Activated CD8-positive, alpha-beta T cell treated with anti-CD3 and anti-CD28 coated beads, Interleukin-2, amount 10 ng/mL, durations not matched to agents 7 days and 5 days (primary cell): Measurements from ENCODE around the gene IPP. TPM values are rescaled to one million over a fixed set of nuclear protein-coding genes. Genes with fewer than 3 reads are reported as not detected.
"Not testable (repeated sequence)": the region's sequence is repeated elsewhere in the genome, so short reads cannot be mapped to it uniquely, and the experiment has no call there.

ENCODE experiments used
- ATAC-seq: fragments of 150-1000 bp; cut with Tn5 transposase; one replicate; pipeline ENCODE4 v1.10.0; 2021; ENCODE audit warnings: moderate library complexity
- CTCF ChIA-PET: fragments of 350-600 bp; sonication (Branson Sonifier 250); formaldehyde crosslinking; loops from one replicate; lab custom pipeline; 2021; ENCODE audit warnings: antibody characterized with exemption; lab: Charles Lee
- POLR2A ChIA-PET: fragments of 350-600 bp; sonication (Branson Sonifier 250); formaldehyde crosslinking; loops from one replicate; lab custom pipeline; 2021; ENCODE audit warnings: antibody characterized with exemption; lab: Charles Lee
- DNase-seq: peaks from one replicate; pipeline ENCODE4 v3.0.0-alpha.2; 2020
- H3K27ac Mint-ChIP-seq: one replicate; pipeline ENCODE4 v1.8.0; 2021; ENCODE audit warnings: mild to moderate bottlenecking, mixed read lengths
- H3K27me3 Mint-ChIP-seq: one replicate; pipeline ENCODE4 v1.8.0; 2021; ENCODE audit warnings: low read depth, mixed read lengths
- H3K36me3 Mint-ChIP-seq: one replicate; pipeline ENCODE4 v1.8.0; 2021; ENCODE audit warnings: low read depth, mixed read lengths
- H3K4me1 Mint-ChIP-seq: one replicate; pipeline ENCODE4 v1.8.0; 2021; ENCODE audit warnings: low read depth, mixed read lengths
- H3K4me3 Mint-ChIP-seq: one replicate; pipeline ENCODE4 v1.8.0; 2021; ENCODE audit warnings: mild to moderate bottlenecking, mixed read lengths
- H3K9me3 Mint-ChIP-seq: one replicate; pipeline ENCODE4 v1.8.0; 2022; ENCODE audit warnings: mixed read lengths; ENCODE audit not compliant: insufficient read depth
- total RNA-seq, 2 experiments: library from RNA; stranded (reverse); gene quantifications; one replicate each; pipeline ENCODE4 v1.2.3, GENCODE V29; 2021

The IPP gene
- total RNA-seq, 2 experiments from 2014 or later: 9.2 to 10.4 TPM

DNA sequence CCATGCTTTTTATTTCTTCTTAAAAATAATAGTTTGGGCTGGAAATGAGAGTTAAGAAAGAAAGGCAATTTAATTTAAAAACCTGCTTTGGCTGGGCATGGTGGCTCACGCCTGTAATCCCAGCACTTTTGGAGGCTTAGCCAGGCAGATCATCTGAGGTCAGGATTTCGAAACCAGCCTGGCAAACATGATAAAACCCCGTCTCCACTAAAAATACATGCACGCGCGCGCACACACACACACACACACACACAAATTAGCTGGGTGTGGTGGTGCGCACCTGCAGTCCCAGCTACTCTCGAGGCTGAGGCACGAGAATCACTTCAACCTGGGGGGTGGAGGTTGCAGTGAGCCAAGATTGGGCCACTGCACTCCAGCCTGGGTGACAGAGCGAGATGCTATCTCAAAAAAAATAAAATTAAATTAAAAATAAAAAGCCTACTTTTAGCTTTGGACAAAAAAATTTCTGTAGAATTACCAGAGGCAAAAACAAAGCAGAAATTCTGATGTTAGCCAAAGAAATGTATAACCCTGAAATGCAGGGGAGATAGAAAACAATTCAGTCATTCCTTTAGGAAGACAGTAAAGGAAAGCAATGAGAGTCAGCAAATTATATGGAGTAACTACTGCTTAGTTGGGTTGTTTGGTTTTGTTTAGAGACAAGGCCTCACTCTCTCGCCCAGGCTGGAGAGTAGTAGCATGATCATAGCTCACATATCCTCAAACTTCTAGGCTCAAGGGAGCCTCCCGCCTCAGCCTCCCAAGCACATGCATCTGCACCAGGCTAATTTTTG lies 15.7 kb upstream of the IPP start:
- DNase-seq: no peak
- Mint-ChIP-seq H3K36me3 (no peaks in the 10 kb centered on the region), H3K27ac (no peak overlapping the region), H3K9me3 (no peaks in the 10 kb centered on the region), H3K27me3 (peaks cover 4% of the 10 kb centered on the region), H3K4me3 (no peak overlapping the region), H3K4me1 (no peaks in the 10 kb centered on the region)
- ATAC-seq: no peak
- ChIA-PET POLR2A (interaction anchor here (0.6 kb wide), 1 partner anchor 31 kb away, joined by 3 read pairs; no protein-coding TSS in a partner anchor), CTCF (no interaction called here)

DNA sequence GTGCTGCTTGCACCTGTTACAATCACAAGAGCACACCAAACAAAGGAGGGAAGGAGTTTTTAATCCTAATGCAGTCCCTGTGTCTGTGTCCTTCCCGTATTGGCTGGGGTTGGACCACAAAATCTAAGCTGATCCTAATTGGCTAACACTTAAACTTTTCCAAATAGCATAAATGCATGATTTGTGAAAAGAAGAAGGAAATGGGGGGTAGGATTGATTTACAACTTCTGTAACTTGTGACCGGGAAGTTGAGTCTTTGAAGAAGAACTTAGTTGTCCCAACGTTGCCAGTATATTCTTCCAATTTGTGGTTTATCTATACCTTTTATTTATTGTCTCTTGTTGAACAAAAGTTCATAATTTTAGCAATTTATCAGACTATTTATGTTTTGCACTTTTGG lies 11.8 kb upstream of the IPP start:
- no peaks in the 10 kb centered on the region for H3K4me1 Mint-ChIP-seq
- no peaks in the 10 kb centered on the region for H3K36me3 Mint-ChIP-seq
- no peak for ATAC-seq
- POLR2A ChIA-PET: no interaction called here
- no peak overlapping the region for H3K27ac Mint-ChIP-seq
- no peaks in the 10 kb centered on the region for H3K9me3 Mint-ChIP-seq
- CTCF ChIA-PET: no interaction called here
- H3K4me3 Mint-ChIP-seq: no peak overlapping the region
- peaks cover 12% of the 10 kb centered on the region for H3K27me3 Mint-ChIP-seq
- DNase-seq: no peak

DNA sequence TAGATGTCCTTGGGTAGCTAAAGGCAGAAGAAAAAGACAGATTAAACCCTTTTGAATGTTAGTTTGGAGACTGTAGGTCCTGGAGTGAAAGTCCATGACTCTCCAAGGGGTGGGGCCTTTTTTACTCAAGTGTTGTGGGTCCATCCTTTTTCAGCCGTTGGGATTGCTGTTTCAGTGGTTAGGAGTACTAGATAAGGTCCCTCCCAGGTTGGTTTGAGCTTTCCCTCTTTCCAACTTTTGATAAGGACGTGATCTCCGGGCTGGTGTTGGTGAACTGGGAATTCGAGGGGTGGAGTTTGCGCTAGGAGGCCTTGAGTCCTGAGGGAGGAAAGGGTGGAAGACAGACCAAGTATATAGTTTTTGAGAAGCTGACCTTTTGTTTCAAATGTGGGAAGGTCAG lies 5.2 kb upstream of the IPP start:
- POLR2A ChIA-PET: no interaction called here
- Mint-ChIP-seq H3K27ac (no peak overlapping the region), H3K4me3 (no peak overlapping the region), H3K27me3 (peaks cover 8% of the 10 kb centered on the region), H3K4me1 (peaks cover 10% of the 10 kb centered on the region), H3K9me3 (peaks cover 8% of the 10 kb centered on the region), H3K36me3 (peaks cover 5% of the 10 kb centered on the region)
- CTCF ChIA-PET: no interaction called here
- DNase-seq (no peak), ATAC-seq (no peak)

DNA sequence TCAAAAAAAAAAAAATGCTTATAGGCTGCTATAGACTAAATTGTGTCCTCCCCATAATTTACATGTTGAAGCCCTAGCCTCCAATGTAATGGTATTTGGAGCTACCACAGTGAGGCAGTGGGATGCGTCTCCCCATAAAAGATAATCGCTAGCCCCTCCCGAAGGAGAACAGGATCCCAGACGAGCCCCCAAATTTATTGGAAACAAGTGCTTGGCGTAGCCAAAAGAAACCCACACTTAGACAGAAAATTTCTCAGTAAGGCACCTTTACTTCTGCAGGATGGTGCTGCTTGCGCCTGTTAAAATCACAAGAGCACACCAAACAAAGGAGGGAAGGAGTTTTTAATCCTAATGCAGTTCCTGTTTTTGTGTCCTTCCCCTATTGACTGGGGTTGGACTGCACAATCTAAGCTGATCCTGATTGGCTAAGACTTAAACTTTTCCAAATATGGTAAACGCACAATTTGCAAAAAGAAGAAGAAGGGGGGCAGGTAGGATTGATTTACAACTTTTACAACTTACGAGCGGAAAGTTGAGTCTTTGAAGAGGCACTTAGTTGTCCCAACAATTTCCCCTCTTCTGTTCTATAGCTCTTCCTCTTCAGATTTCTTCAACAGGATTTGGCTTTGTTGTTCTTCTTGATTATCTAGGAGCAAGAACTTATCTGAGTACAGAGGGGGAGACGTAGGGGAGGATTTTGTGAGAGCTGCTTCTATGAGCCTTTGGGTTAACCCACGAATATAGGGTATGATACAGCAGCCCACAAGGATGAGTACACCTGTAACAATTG lies 3.0 kb upstream of the IPP start:
- ChIA-PET CTCF (no interaction called here), POLR2A (no interaction called here)
- Mint-ChIP-seq H3K27me3 (peaks cover under 1% of the 10 kb centered on the region), H3K36me3 (peaks cover 8% of the 10 kb centered on the region), H3K27ac (no peak overlapping the region), H3K9me3 (peaks cover 8% of the 10 kb centered on the region), H3K4me1 (peaks cover 19% of the 10 kb centered on the region), H3K4me3 (no peak overlapping the region)
- DNase-seq (no peak), ATAC-seq (no peak)

DNA sequence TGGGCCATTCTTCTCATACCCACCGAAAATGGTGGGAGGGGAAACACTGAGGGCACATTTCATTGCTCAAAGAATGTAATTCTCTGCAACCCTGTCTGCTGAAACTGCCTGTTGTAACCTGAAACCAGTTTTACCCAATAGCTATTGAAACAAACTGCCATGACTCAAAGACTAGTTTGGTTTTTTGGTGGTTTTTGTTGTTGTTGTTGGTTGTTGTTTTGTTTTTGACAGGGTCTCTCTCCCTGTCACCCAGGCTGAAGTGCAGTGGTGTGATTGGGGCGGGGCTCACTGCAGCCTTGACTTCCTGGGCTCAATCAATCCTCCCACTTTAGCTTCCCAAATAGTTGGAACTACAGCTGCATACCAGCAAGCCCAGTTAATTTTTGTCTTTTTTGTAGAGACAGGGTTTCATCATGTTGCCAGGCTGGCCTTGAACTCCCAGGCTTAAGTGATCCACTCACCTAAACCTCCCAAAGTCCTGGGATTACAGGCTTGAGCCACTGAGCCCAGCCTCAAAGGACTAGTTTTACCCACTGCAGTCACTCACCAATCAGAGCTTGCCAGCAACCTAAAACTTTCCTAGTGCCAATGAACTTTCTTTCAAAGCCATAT lies 2.1 kb upstream of the IPP start:
- POLR2A ChIA-PET: interaction anchor here (0.8 to 1.6 kb wide), 2 partner anchors 30 to 67 kb away, joined by 3 to 5 read pairs; partner anchors contain the start of gene GPBP1L1
- no peak for ATAC-seq
- CTCF ChIA-PET: no interaction called here
- peaks cover 8% of the 10 kb centered on the region for H3K9me3 Mint-ChIP-seq
- no peaks in the 10 kb centered on the region for H3K27me3 Mint-ChIP-seq
- H3K36me3 Mint-ChIP-seq: peaks cover 8% of the 10 kb centered on the region
- no peak overlapping the region for H3K27ac Mint-ChIP-seq
- peaks cover 21% of the 10 kb centered on the region for H3K4me1 Mint-ChIP-seq
- DNase-seq: no peak
- no peak overlapping the region for H3K4me3 Mint-ChIP-seq

DNA sequence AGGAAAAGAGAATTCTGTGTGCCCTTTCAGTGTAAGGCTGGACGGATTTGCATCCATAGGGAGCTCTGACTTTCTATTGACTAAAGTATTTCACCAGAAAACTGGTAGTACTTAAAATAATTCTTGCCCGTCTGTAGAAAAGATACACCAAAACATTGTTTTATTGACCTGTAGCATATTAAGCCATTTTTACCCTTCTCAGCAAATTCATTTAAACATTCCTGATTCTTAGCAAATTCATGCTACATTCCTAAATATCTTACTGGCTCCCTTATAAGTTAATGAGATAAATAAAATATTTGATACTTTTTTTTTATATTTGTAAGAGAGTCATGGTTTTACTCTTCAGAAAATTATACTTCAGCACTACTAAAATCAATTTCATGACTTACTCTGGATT lies 1.6 kb upstream of the IPP start:
- CTCF ChIA-PET: no interaction called here
- no peak for ATAC-seq
- POLR2A ChIA-PET: interaction anchor here (0.8 to 1.6 kb wide), 3 partner anchors 31 to 66 kb away, joined by 3 to 5 read pairs (median 3); partner anchors contain the start of gene GPBP1L1
- Mint-ChIP-seq H3K4me1 (peaks cover 21% of the 10 kb centered on the region), H3K4me3 (peak overlapping the region; percentile 49), H3K9me3 (peaks cover 8% of the 10 kb centered on the region), H3K27ac (no peak overlapping the region), H3K36me3 (peaks cover 8% of the 10 kb centered on the region), H3K27me3 (no peaks in the 10 kb centered on the region)
- DNase-seq: no peak

DNA sequence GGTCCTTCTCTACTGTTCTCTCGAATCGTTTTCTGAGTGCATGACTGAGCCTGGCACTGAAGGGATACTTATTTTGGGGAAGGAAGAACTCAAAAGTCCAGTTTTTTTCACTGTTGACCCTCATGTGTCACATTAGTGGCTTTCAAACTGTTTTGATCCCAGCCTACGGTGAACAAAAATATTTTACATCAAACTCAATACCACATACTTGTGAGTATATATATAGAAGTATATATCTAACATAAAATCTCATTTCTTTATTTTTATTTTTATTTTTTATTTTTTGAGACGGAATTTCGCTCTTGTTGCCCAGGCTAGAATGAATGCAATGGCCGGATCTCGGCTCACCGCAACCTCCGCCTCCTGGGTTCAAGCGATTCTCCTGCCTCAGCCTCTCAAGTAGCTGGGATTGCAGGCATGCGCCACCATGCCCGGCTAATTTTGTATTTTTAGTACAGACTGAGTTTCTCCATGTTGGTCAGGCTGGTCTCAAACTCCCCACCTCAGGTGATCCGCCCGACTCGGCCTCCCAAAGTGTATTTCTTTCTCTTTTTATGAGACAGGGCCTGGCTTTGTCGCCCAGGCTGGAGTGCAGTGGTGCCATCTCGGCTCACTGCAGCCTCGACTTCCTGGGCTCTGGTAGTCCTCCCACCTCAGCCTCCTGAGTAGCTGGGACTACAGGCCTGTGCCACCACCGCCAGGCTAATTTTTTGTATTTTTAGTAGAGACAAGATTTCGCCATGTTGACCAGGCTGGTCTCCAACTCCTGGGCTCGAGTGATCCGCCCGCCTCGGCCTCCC lies 786 bp upstream of the IPP start:
- POLR2A ChIA-PET: interaction anchor here (1.2 to 1.7 kb wide), 3 partner anchors 63 to 65 kb away, joined by 3 to 5 read pairs (median 5); partner anchors contain the start of gene GPBP1L1
- H3K9me3 Mint-ChIP-seq, DNase-seq, CTCF ChIA-PET, H3K27me3 Mint-ChIP-seq, H3K36me3 Mint-ChIP-seq, ATAC-seq: not testable (repeated sequence)
- H3K4me3 Mint-ChIP-seq: peak overlapping the region; percentile 95
- peaks cover 21% of the 10 kb centered on the region for H3K4me1 Mint-ChIP-seq
- peak overlapping the region; percentile 96 for H3K27ac Mint-ChIP-seq

DNA sequence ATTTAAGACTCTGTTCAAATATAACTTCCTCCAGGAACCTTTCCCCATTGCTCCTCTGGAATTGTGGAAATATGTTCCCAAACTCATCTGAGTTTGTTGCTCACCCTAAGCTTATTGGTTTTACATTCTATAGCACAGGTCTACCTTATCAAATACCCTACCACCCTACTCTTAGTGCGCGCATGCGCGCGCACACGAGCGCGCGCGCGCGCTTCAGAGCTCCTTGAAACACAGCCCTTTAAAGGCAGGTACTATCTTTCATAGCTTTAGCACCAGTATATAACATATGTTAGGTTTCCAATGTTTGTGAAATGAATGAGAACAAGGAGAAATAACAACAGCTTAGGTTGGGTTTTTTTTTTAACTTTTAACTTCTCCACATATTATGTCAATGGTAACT lies 3.5 kb downstream of the IPP start:
- Mint-ChIP-seq H3K4me3 (no peak overlapping the region), H3K27ac (no peak overlapping the region), H3K4me1 (peaks cover 20% of the 10 kb centered on the region), H3K9me3 (no peaks in the 10 kb centered on the region), H3K27me3 (no peaks in the 10 kb centered on the region), H3K36me3 (peaks cover 8% of the 10 kb centered on the region)
- CTCF ChIA-PET: interaction anchor here (0.7 kb wide), 1 partner anchor 61 kb away, joined by 3 read pairs; the partner anchor contains the start of gene GPBP1L1
- ATAC-seq (no peak), DNase-seq (no peak)
- POLR2A ChIA-PET: interaction anchor here (1.9 kb wide), 1 partner anchor 59 kb away, joined by 4 read pairs; the partner anchor contains the start of gene TMEM69

DNA sequence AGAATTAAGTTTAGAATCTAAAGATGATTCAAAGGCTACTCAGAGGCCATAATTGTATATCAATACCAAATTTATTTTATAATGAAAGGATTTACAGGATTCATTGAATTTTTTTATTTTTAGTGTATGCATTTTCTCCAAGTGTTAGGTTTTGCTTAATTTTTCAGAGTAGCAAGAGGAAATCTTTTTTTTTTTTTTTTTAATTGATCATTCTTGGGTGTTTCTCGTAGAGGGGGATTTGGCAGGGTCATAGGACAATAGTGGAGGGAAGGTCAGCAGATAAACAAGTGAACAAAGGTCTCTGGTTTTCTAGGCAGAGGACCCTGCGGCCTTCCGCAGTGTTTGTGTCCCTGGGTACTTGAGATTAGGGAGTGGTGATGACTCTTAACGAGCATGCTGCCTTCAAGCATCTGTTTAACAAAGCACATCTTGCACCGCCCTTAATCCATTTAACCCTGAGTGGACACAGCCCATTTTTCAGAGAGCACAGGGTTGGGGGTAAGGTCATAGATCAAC lies 10.8 kb downstream of the IPP start:
- not testable (repeated sequence) for H3K9me3 Mint-ChIP-seq, H3K27me3 Mint-ChIP-seq
- peaks cover 14% of the 10 kb centered on the region for H3K36me3 Mint-ChIP-seq

DNA sequence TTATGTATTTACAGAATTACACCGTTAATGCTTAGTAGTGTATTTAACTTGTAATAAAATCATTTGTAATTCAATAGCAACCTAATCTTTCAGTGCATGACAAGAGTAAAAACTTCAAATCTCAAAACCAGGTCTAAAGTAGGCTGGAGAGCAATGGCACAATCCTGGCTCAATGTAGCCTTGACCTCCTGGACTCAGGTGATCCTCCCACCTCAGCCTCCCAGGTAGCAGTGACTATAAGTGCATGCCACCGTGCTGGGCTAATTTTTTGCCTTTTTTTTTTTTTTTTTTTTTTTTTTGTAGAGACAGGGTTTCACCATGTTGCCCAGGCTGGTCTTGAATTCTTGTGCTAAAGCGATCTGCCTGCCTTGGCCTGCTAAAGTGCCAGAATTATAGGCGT lies 11.3 kb downstream of the IPP start:
- Mint-ChIP-seq H3K27ac (no peak overlapping the region), H3K27me3 (no peaks in the 10 kb centered on the region), H3K9me3 (no peaks in the 10 kb centered on the region), H3K4me1 (no peaks in the 10 kb centered on the region), H3K36me3 (peaks cover 14% of the 10 kb centered on the region), H3K4me3 (no peak overlapping the region)
- ATAC-seq (no peak), DNase-seq (no peak)
- ChIA-PET POLR2A (no interaction called here), CTCF (no interaction called here)

More for the DNA sequence above, 10.8 kb downstream of the IPP start:
- CTCF ChIA-PET, H3K27ac Mint-ChIP-seq, POLR2A ChIA-PET, H3K4me1 Mint-ChIP-seq, H3K4me3 Mint-ChIP-seq, ATAC-seq, DNase-seq: not testable (repeated sequence)

DNA sequence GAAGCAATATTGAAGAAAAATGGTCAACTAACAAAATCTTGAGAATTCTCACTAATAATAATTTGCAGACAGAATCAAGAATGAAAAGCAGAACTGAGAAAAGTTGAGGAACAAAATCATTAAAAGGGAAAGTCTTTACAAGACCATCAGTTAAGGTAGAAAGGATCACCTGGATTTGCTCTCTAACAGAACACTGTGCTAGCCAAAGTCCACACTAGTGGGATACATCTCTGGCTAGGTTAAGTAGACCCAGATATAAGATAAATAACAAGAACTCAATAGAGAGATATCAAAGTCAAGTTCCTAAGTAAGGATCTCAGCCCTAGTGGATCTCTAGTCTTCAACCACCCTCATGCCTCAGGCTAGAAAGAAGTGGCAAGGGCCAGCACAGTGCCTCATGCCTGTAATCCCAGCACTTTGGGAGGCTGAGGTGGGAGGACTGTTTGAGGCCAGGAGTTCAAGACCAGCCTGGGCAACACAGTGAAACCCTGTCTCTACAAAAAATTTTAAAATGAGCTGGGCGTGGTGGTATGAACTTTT lies 19.6 kb downstream of the IPP start:
- ChIA-PET POLR2A (no interaction called here), CTCF (no interaction called here)
- no peaks in the 10 kb centered on the region for H3K27me3 Mint-ChIP-seq
- no peaks in the 10 kb centered on the region for H3K4me1 Mint-ChIP-seq
- ATAC-seq: no peak
- no peak overlapping the region for H3K4me3 Mint-ChIP-seq
- H3K36me3 Mint-ChIP-seq: no peaks in the 10 kb centered on the region
- no peak for DNase-seq
- H3K27ac Mint-ChIP-seq: no peak overlapping the region
- H3K9me3 Mint-ChIP-seq: no peaks in the 10 kb centered on the region
